Activated CD8-positive, alpha-beta T cell treated with anti-CD3 and anti-CD28 coated beads, Interleukin-2, amount 10 ng/mL, durations not matched to agents 7 days and 5 days (primary cell): ENCODE data around the gene PPP1R16B. TPM values are rescaled to one million over a fixed set of nuclear protein-coding genes. Genes with fewer than 3 reads are reported as not detected.
A peak's percentile ranks its signal among the peaks of the same experiment; 100 is the strongest.

Source experiments
- ATAC-seq: fragments of 150-1000 bp; cut with Tn5 transposase; one replicate; pipeline ENCODE4 v1.10.0; 2021; ENCODE audit warnings: moderate library complexity
- CTCF ChIA-PET: fragments of 350-600 bp; sonication (Branson Sonifier 250); formaldehyde crosslinking; loops from one replicate; lab custom pipeline; 2021; ENCODE audit warnings: antibody characterized with exemption; lab: Charles Lee
- POLR2A ChIA-PET: fragments of 350-600 bp; sonication (Branson Sonifier 250); formaldehyde crosslinking; loops from one replicate; lab custom pipeline; 2021; ENCODE audit warnings: antibody characterized with exemption; lab: Charles Lee
- DNase-seq: peaks from one replicate; pipeline ENCODE4 v3.0.0-alpha.2; 2020
- H3K27ac Mint-ChIP-seq: one replicate; pipeline ENCODE4 v1.8.0; 2021; ENCODE audit warnings: mild to moderate bottlenecking, mixed read lengths
- H3K27me3 Mint-ChIP-seq: one replicate; pipeline ENCODE4 v1.8.0; 2021; ENCODE audit warnings: low read depth, mixed read lengths
- H3K36me3 Mint-ChIP-seq: one replicate; pipeline ENCODE4 v1.8.0; 2021; ENCODE audit warnings: low read depth, mixed read lengths
- H3K4me1 Mint-ChIP-seq: one replicate; pipeline ENCODE4 v1.8.0; 2021; ENCODE audit warnings: low read depth, mixed read lengths
- H3K4me3 Mint-ChIP-seq: one replicate; pipeline ENCODE4 v1.8.0; 2021; ENCODE audit warnings: mild to moderate bottlenecking, mixed read lengths
- H3K9me3 Mint-ChIP-seq: one replicate; pipeline ENCODE4 v1.8.0; 2022; ENCODE audit warnings: mixed read lengths; ENCODE audit not compliant: insufficient read depth
- total RNA-seq, 2 experiments: library from RNA; stranded (reverse); gene quantifications; one replicate each; pipeline ENCODE4 v1.2.3, GENCODE V29; 2021

Gene PPP1R16B
- total RNA-seq, 2 experiments from 2014 or later: 63.4 to 65.1 TPM

DNA sequence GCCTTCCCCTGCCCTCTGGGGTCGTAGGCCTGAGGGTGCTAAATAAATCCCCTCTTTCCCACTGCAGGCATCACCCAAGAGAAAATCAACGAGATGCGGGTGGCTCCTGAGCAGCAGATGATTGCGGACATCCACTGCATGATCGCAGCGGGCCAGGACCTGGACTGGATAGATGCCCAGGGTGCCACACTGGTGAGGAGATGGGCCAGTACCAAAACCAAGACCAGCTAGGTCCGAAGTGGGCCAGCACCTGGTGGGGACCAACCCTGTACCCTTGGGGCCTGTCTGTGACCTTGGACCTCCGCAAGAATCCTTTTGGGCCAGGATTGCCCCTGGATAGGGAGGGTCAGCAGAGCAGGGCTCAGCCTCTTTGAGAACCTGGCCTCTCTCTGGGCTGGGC, 97.1 kb downstream of the PPP1R16B start:
- Mint-ChIP-seq H3K27ac (no peak overlapping the region), H3K27me3 (no peaks in the 10 kb centered on the region), H3K4me1 (no peaks in the 10 kb centered on the region), H3K4me3 (no peak overlapping the region), H3K9me3 (peaks cover 5% of the 10 kb centered on the region), H3K36me3 (peaks cover 79% of the 10 kb centered on the region)
- POLR2A ChIA-PET: no interaction called here
- CTCF ChIA-PET: interaction anchor here (1.0 kb wide), 2 partner anchors 9 to 42 kb away, joined by 3 read pairs; no protein-coding TSS in a partner anchor
- DNase-seq (no peak), ATAC-seq (no peak)

DNA sequence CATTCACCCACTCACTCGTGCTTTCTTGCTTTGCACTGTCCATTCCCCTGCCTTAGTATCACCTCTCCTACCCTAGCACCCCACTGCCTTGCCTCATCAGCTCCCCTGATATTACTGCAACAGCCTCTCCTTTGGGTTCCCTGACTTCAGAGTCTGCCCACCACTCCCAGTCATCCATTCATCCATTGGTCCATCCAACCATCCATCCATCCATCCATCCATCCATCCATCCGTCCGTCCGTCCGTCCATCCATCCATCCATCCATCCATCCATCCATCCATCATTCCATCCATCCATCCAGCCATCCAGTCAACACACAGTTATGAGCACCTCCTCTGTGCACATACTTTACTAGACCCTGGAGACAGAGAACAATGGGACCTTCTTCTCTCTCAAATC, 97.8 kb downstream of the PPP1R16B start:
- ChIA-PET POLR2A (no interaction called here), CTCF (no interaction called here)
- no peaks in the 10 kb centered on the region for H3K4me1 Mint-ChIP-seq
- H3K36me3 Mint-ChIP-seq: peaks cover 78% of the 10 kb centered on the region
- H3K27me3 Mint-ChIP-seq: no peaks in the 10 kb centered on the region
- peak overlapping the region; percentile 23 for H3K27ac Mint-ChIP-seq
- no peak overlapping the region for H3K4me3 Mint-ChIP-seq
- no peak for DNase-seq
- peaks cover 5% of the 10 kb centered on the region for H3K9me3 Mint-ChIP-seq
- no peak for ATAC-seq

DNA sequence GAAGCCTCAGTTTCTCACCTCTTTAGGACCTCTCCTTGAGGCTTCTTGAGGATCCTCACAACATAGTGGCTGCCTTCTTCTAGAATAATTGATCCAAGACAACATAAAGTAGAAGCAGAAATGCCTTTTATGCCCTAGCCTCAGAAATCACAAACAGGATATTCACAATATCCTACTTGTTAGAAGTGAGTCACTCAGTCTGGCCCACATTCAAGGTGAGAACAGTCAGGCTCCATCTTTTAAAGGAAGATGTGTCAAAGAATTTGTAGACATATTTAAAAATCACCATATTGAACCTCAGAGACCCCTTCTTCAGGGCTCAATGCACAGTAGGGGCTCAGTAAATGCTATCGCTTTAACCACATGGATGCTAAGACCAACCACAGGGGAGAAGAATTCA, 99.9 kb downstream of the PPP1R16B start:
- CTCF ChIA-PET: interaction anchor here (3.2 kb wide), 1 partner anchor 13 kb away, joined by 11 read pairs; no protein-coding TSS in a partner anchor
- POLR2A ChIA-PET: interaction anchor here (1.0 kb wide), 1 partner anchor 56 kb away, joined by 3 read pairs; no protein-coding TSS in a partner anchor
- Mint-ChIP-seq H3K36me3 (peaks cover 85% of the 10 kb centered on the region), H3K4me3 (no peak overlapping the region), H3K27ac (no peak overlapping the region), H3K4me1 (no peaks in the 10 kb centered on the region), H3K27me3 (no peaks in the 10 kb centered on the region), H3K9me3 (peaks cover 5% of the 10 kb centered on the region)
- ATAC-seq (no peak), DNase-seq (no peak)

DNA sequence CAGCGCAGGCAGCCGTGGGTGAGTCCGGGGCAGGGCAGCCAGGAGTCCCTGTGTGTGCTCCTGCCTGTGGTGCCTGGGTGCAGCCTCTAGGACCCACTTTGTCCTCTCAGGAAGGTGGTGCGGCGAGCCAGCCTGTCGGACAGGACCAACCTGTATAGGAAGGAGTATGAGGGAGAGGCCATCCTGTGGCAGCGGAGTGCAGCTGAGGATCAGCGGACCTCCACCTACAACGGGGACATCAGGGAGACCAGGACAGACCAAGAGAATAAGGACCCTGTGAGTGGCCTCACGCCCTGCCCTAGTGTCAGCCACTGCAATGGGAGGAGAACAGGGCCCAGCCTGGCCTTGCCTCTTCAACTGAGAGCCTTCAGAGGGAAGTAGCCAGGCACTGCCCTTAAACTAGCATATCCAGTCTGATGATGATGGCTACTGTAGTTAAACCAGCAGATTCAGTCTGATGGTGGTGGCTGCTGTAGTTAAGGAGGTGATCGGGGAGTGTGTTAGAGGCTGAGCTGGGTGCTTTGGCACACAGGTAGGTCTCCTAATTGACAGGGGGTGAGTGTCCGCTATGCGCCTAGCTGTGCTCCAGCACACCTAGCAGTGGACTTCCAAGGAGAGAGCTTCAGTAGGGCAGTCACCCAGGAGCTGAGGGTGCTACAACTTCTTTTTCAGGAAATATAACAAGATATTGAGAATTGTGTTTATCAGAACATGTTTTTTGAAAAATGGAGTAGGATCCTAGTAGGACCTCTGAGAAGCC, 102.6 kb downstream of the PPP1R16B start:
- Mint-ChIP-seq H3K27me3 (no peaks in the 10 kb centered on the region), H3K9me3 (peaks cover 5% of the 10 kb centered on the region), H3K36me3 (peaks cover 66% of the 10 kb centered on the region), H3K4me1 (no peaks in the 10 kb centered on the region), H3K4me3 (no peak overlapping the region), H3K27ac (no peak overlapping the region)
- DNase-seq (no peak), ATAC-seq (no peak)
- POLR2A ChIA-PET: interaction anchor here (0.8 kb wide), 1 partner anchor 7 kb away, joined by 3 read pairs; no protein-coding TSS in a partner anchor
- CTCF ChIA-PET: interaction anchor here (0.9 to 3.2 kb wide), 3 partner anchors 13 to 118 kb away, joined by 3 to 11 read pairs (median 3); no protein-coding TSS in a partner anchor

DNA sequence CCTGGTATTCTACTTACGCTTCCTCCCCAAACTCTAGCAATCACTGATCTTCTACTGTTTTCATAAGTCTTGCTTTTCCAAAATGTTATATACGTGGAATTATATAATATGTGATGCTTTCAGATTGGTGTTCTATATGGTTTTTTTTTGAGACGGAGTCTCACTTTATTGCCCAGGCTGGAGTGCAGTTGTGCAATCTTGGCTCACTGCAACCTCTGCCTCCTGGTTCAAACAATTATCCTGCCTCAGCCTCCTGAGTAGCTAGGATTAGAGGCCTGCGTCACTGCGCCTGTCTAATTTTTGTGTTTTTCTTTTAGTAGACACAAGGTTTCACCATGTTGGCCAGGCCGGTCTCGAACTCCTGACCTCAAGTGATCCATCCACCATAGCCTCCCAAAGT, 109.9 kb downstream of the PPP1R16B start:
- no peak overlapping the region for H3K4me3 Mint-ChIP-seq
- POLR2A ChIA-PET: no interaction called here
- ATAC-seq: no peak
- no peak overlapping the region for H3K27ac Mint-ChIP-seq
- H3K9me3 Mint-ChIP-seq: no peaks in the 10 kb centered on the region
- H3K27me3 Mint-ChIP-seq: no peaks in the 10 kb centered on the region
- H3K36me3 Mint-ChIP-seq: peaks cover 46% of the 10 kb centered on the region
- DNase-seq: no peak
- H3K4me1 Mint-ChIP-seq: no peaks in the 10 kb centered on the region
- CTCF ChIA-PET: no interaction called here

DNA sequence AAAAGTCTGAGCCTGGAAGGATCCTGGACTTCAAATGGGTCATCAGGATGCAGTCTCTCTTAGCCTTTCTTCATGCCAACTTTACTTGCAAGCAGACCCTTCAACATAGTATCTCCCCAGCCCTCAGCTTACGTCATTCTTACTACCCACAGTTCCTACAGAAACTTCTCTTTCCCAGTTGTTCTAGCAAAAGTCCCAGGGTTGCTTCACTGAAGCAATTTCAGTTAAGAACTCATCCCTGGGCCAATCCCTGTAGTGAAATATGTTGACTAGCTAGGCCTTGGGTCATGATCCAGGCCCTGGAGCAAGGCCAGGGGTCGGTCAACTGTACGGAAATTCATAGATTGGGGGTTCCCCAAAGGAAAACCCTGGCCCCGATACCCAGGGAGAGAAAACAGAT, 112.2 kb downstream of the PPP1R16B start:
- Mint-ChIP-seq H3K4me3 (no peak overlapping the region), H3K36me3 (peaks cover 44% of the 10 kb centered on the region), H3K4me1 (no peaks in the 10 kb centered on the region), H3K27ac (no peak overlapping the region), H3K27me3 (no peaks in the 10 kb centered on the region), H3K9me3 (no peaks in the 10 kb centered on the region)
- ATAC-seq (no peak), DNase-seq (no peak)
- POLR2A ChIA-PET: interaction anchor here (1.0 kb wide), 1 partner anchor 25 kb away, joined by 4 read pairs; no protein-coding TSS in a partner anchor
- CTCF ChIA-PET: interaction anchor here (1.1 to 1.8 kb wide), 2 partner anchors 9 to 45 kb away, joined by 4 to 5 read pairs; partner anchors contain the start of genes DHX35 and FAM83D

DNA sequence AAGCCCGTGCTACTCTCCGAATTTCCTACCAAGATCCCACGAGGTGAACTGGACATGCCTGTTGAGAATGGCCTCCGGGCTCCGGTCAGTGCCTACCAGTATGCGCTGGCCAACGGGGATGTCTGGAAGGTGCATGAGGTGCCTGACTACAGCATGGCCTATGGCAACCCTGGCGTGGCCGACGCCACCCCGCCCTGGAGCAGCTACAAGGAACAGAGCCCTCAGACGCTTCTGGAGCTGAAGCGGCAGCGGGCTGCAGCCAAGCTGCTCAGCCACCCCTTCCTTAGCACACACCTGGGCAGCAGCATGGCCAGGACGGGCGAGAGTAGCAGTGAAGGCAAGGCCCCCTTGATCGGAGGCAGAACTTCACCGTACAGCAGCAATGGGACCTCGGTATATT, 112.7 kb downstream of the PPP1R16B start:
- Mint-ChIP-seq H3K27me3 (no peaks in the 10 kb centered on the region), H3K9me3 (no peaks in the 10 kb centered on the region), H3K4me3 (no peak overlapping the region), H3K36me3 (peaks cover 44% of the 10 kb centered on the region), H3K27ac (no peak overlapping the region), H3K4me1 (no peaks in the 10 kb centered on the region)
- ChIA-PET POLR2A (interaction anchor here (1.0 to 1.1 kb wide), 2 partner anchors 25 to 111 kb away, joined by 3 to 4 read pairs; no protein-coding TSS in a partner anchor), CTCF (interaction anchor here (1.8 kb wide), 1 partner anchor 45 kb away, joined by 4 read pairs; the partner anchor contains the start of gene DHX35)
- DNase-seq: no peak
- no peak for ATAC-seq

DNA sequence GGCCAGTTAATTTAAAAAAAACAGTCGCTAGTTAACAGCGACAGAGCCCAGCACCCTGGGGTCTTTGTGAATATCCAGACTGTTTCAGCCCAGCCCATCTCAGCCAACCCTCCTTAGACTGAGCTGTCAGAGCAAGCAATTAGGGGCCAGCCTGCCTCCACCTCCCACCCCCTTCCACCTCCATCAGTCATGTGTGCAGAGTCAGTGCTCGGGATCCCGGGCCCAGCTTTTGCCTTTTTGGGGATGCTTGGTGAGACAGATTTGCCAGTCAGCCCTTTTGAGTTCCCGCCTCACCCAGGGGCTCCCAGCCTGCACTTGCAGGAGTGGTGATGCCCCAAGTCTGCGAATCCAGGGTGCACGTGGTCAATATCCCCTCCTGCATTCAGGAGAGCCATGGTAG, 114.2 kb downstream of the PPP1R16B start:
- CTCF ChIA-PET: interaction anchor here (1.3 kb wide), 1 partner anchor 130 kb away, joined by 4 read pairs; no protein-coding TSS in a partner anchor
- POLR2A ChIA-PET: interaction anchor here (0.6 kb wide), 1 partner anchor 172 kb away, joined by 3 read pairs; no protein-coding TSS in a partner anchor
- ATAC-seq: no peak

DNA sequence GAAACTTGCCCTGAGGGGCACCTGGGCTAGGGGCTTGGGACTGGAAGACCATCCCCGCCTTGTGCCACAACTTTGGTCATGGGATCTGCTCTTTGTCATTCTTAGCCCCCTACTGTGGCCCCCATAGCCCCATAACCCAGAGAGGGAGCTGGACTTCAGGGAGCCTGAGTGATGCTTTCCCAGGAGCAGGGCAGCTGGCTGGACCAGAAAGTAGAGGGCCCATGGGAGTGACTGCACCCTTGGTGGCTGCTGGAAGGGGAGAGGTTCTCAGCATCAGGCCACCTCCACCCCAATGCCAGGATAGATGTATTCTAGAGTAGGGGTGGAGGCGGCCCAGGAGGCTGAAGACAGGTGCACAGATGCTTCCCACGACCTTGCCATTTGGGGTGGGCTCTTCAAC, 114.9 kb downstream of the PPP1R16B start:
- H3K4me3 Mint-ChIP-seq: no peak overlapping the region
- no peak for ATAC-seq
- H3K4me1 Mint-ChIP-seq: no peaks in the 10 kb centered on the region
- H3K9me3 Mint-ChIP-seq: no peaks in the 10 kb centered on the region
- ChIA-PET CTCF (interaction anchor here (0.9 to 1.3 kb wide), 3 partner anchors 11 to 129 kb away, joined by 3 to 4 read pairs (median 4); no protein-coding TSS in a partner anchor), POLR2A (interaction anchor here (1.9 kb wide), 1 partner anchor 41 kb away, joined by 6 read pairs; the partner anchor contains the start of gene DHX35)
- no peak overlapping the region for H3K27ac Mint-ChIP-seq
- no peak for DNase-seq
- no peaks in the 10 kb centered on the region for H3K27me3 Mint-ChIP-seq
- peaks cover 40% of the 10 kb centered on the region for H3K36me3 Mint-ChIP-seq

More for the DNA sequence above, 114.2 kb downstream of the PPP1R16B start:
- Mint-ChIP-seq H3K4me1 (no peaks in the 10 kb centered on the region), H3K9me3 (no peaks in the 10 kb centered on the region), H3K27ac (no peak overlapping the region), H3K4me3 (no peak overlapping the region), H3K36me3 (peaks cover 41% of the 10 kb centered on the region), H3K27me3 (no peaks in the 10 kb centered on the region)
- DNase-seq: no peak

DNA sequence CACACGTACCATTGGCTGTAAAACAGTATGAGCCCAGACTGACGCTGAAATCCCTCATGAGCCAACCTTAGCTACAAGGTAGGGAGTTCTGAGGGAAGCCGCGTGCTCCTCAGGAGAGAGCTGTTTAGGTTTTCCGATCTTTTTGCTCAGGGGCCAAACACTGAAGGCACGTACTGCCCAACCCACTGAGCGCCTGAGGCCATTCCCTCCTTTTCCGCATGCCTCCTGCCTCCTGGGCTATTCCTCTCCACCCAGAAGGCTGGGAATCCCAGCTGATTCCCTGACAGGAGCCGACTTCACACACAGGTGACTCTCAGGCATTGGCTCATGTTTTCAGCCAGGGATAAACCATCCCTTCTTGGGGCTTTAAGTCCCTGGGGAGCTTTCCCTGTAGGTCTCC, 115.4 kb downstream of the PPP1R16B start:
- Mint-ChIP-seq H3K27ac (no peak overlapping the region), H3K4me3 (no peak overlapping the region), H3K36me3 (peaks cover 38% of the 10 kb centered on the region), H3K9me3 (no peaks in the 10 kb centered on the region), H3K4me1 (peaks cover 4% of the 10 kb centered on the region), H3K27me3 (no peaks in the 10 kb centered on the region)
- no peak for ATAC-seq
- ChIA-PET POLR2A (interaction anchor here (1.9 kb wide), 1 partner anchor 41 kb away, joined by 6 read pairs; the partner anchor contains the start of gene DHX35), CTCF (interaction anchor here (0.9 to 1.6 kb wide), 4 partner anchors 11 to 129 kb away, joined by 3 to 10 read pairs (median 4); no protein-coding TSS in a partner anchor)
- no peak for DNase-seq

DNA sequence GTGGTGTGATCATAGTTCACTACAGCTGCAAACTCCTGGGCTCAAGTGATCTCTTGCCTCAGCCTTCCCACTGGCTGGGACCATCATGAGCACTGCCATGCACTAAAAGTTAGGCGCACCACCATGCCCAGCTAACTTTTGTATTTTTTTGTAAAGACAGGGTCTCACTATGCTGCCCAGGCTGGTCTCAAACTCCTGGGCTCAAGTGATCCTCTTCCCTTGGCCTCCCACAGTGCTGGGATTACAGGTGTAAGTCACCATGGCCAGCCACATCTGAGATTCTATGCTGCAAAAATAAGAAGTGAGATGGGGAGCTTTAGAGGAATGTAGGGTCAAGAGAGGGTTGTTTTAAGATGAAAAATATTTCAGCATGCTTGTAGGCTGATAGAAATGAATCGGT, 119.2 kb downstream of the PPP1R16B start:
- Mint-ChIP-seq H3K27me3 (no peaks in the 10 kb centered on the region), H3K4me1 (peaks cover 24% of the 10 kb centered on the region), H3K36me3 (peaks cover 37% of the 10 kb centered on the region), H3K27ac (peak overlapping the region; percentile 7), H3K9me3 (no peaks in the 10 kb centered on the region), H3K4me3 (no peak overlapping the region)
- POLR2A ChIA-PET: interaction anchor here (0.8 kb wide), 1 partner anchor 38 kb away, joined by 3 read pairs; the partner anchor contains the start of gene DHX35
- CTCF ChIA-PET: interaction anchor here (0.9 to 3.2 kb wide), 4 partner anchors 32 to 124 kb away, joined by 4 to 26 read pairs (median 11); partner anchors contain the start of gene DHX35
- ATAC-seq: no peak
- DNase-seq: no peak
